ENCODE measurements around the gene EMP3. TPM values are rescaled to one million over a fixed set of nuclear protein-coding genes. Genes with fewer than 3 reads are reported as not detected.

EMP3 gene
- total RNA-seq, result 30.1 and 45.4 TPM in 2 replicates

GRCh38 chr19:48325265-48325910 is at the start of gene EMP3:
Gene EMP3, plus strand, starts transcription at chr19:48325552. Its CDS starts 1,293 bp downstream, at chr19:48326845.

GRCh38 chr19:48363810-48364597 is 38.7 kb downstream of the EMP3 start, which contains the start of the genes SYNGR4 and TMEM143:
Gene SYNGR4, plus strand, starts transcription at chr19:48364367. Its CDS starts 1,476 bp downstream, at chr19:48365843.
Gene TMEM143, minus strand, starts transcription at chr19:48363940. Its CDS starts 20 bp downstream, at chr19:48363920.

Other genes starting within 250 kb of the EMP3 start
- 91.2 and 93.5 TPM in 2 replicates for gene PLA2G4C, start 214.7 kb upstream of the EMP3 start, total RNA-seq
- gene LIG1, start 155.2 kb upstream of the EMP3 start, total RNA-seq, result 50.4 and 81.1 TPM in 2 replicates
- gene ZSWIM9, start 154.9 kb upstream of the EMP3 start, total RNA-seq, result 2.8 and 3.1 TPM in 2 replicates
- gene CARD8, start 69.6 kb upstream of the EMP3 start, total RNA-seq, result 63.4 and 69.2 TPM in 2 replicates
- 1.8 and 1.9 TPM in 2 replicates for gene ZNF114, start 55.5 kb upstream of the EMP3 start, total RNA-seq
- 3.5 and 8.0 TPM in 2 replicates for gene TMEM143, start 38.4 kb downstream of the EMP3 start, total RNA-seq
- not detected in 2 replicates for gene SYNGR4, start 38.8 kb downstream of the EMP3 start, total RNA-seq
- 96.5 and 102 TPM in 2 replicates for gene KDELR1, start 66.0 kb downstream of the EMP3 start, total RNA-seq
- gene GRIN2D, start 68.1 kb downstream of the EMP3 start, total RNA-seq, result 0.40 and 0.64 TPM in 2 replicates
- gene GRWD1, start 120.4 kb downstream of the EMP3 start, total RNA-seq, result 67.2 and 69.6 TPM in 2 replicates
- 0.20 and 0.39 TPM in 2 replicates for gene KCNJ14, start 130.0 kb downstream of the EMP3 start, total RNA-seq
- 35.5 and 41.4 TPM in 2 replicates for gene CYTH2, start 143.8 kb downstream of the EMP3 start, total RNA-seq
- gene LMTK3, start 186.3 kb downstream of the EMP3 start, total RNA-seq, result 0.05 TPM in 1 of 2 replicates, not detected in the other
- gene SULT2B1, start 226.6 kb downstream of the EMP3 start, total RNA-seq, result not detected in 2 replicates

All from mammary microvascular endothelial cell (primary cell).